Prostate gland (tissue), 2 donors: ENCODE results near the gene GSTM4. TPM values are rescaled to one million over a fixed set of nuclear protein-coding genes. Genes with fewer than 3 reads are reported as not detected.
"Not testable (repeated sequence)": the region's sequence is repeated elsewhere in the genome, so short reads cannot be mapped to it uniquely, and the experiment has no call there.

Experiments
- DNase-seq: peaks from one replicate; pipeline ENCODE4 v3.0.0-alpha.2; 2019; ENCODE audit warnings: low spot score
- H3K27ac ChIP-seq, 2 donors: fragments of 200-600 bp; sonication (generic); 2 replicates each; pipeline ENCODE4 v1.5.1; 2017 to 2019
- H3K27me3 ChIP-seq: fragments of 200-600 bp; sonication (generic); replicated peaks from 2 replicates; pipeline ENCODE4 v1.5.1; 2019; ENCODE audit not compliant: insufficient read depth
- H3K36me3 ChIP-seq, 2 donors: fragments of 200-600 bp; sonication (generic); 1 replicate in 1 of 2; 2 replicates in 1 of 2; pipeline versions ENCODE4 v1.5.1 to v1.8.1; 2017 to 2019
- H3K4me1 ChIP-seq: fragments of 200-600 bp; sonication (generic); replicated peaks from 2 replicates; pipeline ENCODE4 v1.5.1; 2019
- H3K4me3 ChIP-seq, 2 donors: fragments of 200-600 bp; sonication (generic); 2 replicates each; pipeline ENCODE4 v1.5.1; 2017 to 2019
- H3K9me3 ChIP-seq: fragments of 200-600 bp; sonication (generic); 2 replicates; pipeline ENCODE4 v1.5.1; 2017
- POLR2A ChIP-seq: fragments of 450-650 bp; IDR thresholded peaks from one replicate; pipeline ENCODE4 v1.6.1; 2016; ENCODE audit warnings: antibody characterized with exemption, mild to moderate bottlenecking
- POLR2AphosphoS5 ChIP-seq: sonication (generic); formaldehyde crosslinking; IDR thresholded peaks from one replicate; pipeline ENCODE4 v1.6.1; 2017; ENCODE audit warnings: antibody characterized with exemption
- WGBS: methylation state at CpG from one replicate; pipeline ENCODE4 v1.1.5; 2018; 5-methylcytosine and 5-hydroxymethylcytosine counted together
- intact Hi-C: fragments of 100-400 bp; cut with DNase I; formaldehyde crosslinking; loops from one replicate; pipeline ENCODE4 v1.14.2; 2022
- total RNA-seq, 2 donors: library from RNA; depleted of rRNA; stranded (reverse); fragments of >200 nt; gene quantifications; one replicate each; pipeline ENCODE4 v1.1.0, GENCODE V29; 2016
- TF ChIP-seq, protein P1 (sequence below), 4 experiments: fragments of 200-600 bp in 2 of 4; fragments of 450-650 bp in 2 of 4; sonication (generic) in 2 of 4; IDR thresholded peaks; 1 replicate in 3 of 4; 2 replicates in 1 of 4; pipeline ENCODE4 v1.5.1; 2016 to 2019; ENCODE audit warnings: antibody characterized with exemption in 4 of 4, mild to moderate bottlenecking in 2 of 4, moderate library complexity in 2 of 4

The GSTM4 gene
- total RNA-seq, 2 donors from 2014 or later = 26.8 to 56.5 TPM

- Histone ChIP-seq H3K36me3 (peaks cover 0 to 4% of the 10 kb centered on the region in 2 donors), H3K4me3 (no peak overlapping the region), H3K4me1 (no peaks in the 10 kb centered on the region), H3K27me3 (no peaks in the 10 kb centered on the region), H3K9me3 (no peaks in the 10 kb centered on the region), H3K27ac (no peak overlapping the region)
- intact Hi-C loops = no loop called here
- no peak for DNase-seq
- no peak for TF ChIP-seq POLR2A
- TF ChIP-seq, protein P1, sequence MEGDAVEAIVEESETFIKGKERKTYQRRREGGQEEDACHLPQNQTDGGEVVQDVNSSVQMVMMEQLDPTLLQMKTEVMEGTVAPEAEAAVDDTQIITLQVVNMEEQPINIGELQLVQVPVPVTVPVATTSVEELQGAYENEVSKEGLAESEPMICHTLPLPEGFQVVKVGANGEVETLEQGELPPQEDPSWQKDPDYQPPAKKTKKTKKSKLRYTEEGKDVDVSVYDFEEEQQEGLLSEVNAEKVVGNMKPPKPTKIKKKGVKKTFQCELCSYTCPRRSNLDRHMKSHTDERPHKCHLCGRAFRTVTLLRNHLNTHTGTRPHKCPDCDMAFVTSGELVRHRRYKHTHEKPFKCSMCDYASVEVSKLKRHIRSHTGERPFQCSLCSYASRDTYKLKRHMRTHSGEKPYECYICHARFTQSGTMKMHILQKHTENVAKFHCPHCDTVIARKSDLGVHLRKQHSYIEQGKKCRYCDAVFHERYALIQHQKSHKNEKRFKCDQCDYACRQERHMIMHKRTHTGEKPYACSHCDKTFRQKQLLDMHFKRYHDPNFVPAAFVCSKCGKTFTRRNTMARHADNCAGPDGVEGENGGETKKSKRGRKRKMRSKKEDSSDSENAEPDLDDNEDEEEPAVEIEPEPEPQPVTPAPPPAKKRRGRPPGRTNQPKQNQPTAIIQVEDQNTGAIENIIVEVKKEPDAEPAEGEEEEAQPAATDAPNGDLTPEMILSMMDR (IDR thresholded peaks at IDR 0.05) = no peak
- TF ChIP-seq POLR2AphosphoS5 = no peak
- WGBS = 73% methylated on average over 7 of the region's 7 CpGs
These were observed 2.1 kb downstream of the GSTM4 start for GRCh38 chr1:109657970-109658369.

- TF ChIP-seq, protein P1 (IDR thresholded peaks at IDR 0.05) = no peak
- TF ChIP-seq POLR2A (no peak), POLR2AphosphoS5 (no peak)
- H3K36me3 ChIP-seq = peaks cover 0 to 4% of the 10 kb centered on the region in 2 donors
- no peak overlapping the region for H3K4me3 ChIP-seq
- 42% methylated on average over 3 of the region's 3 CpGs for WGBS
- no peak overlapping the region for H3K27ac ChIP-seq
- no peak for DNase-seq
- H3K27me3 ChIP-seq = no peaks in the 10 kb centered on the region
- intact Hi-C loops = no loop called here
- H3K9me3 ChIP-seq = no peaks in the 10 kb centered on the region
- no peaks in the 10 kb centered on the region for H3K4me1 ChIP-seq
These were observed 2.7 kb downstream of the GSTM4 start for GRCh38 chr1:109658533-109659042.

GRCh38 chr1:109659145-109659544, 3.2 kb downstream of the GSTM4 start:
- TF ChIP-seq POLR2AphosphoS5 (no peak), POLR2A (no peak)
- TF ChIP-seq, protein P1 (IDR thresholded peaks at IDR 0.05) = no peak
- no peak for DNase-seq
- Histone ChIP-seq H3K27ac (no peak overlapping the region), H3K36me3 (peaks cover 0 to 4% of the 10 kb centered on the region in 2 donors), H3K9me3 (no peaks in the 10 kb centered on the region), H3K4me1 (no peaks in the 10 kb centered on the region), H3K4me3 (no peak overlapping the region), H3K27me3 (no peaks in the 10 kb centered on the region)
- 46% methylated on average over 2 of the region's 2 CpGs for WGBS
- intact Hi-C loops = no loop called here

GRCh38 chr1:109659997-109660690, 4.2 kb downstream of the GSTM4 start:
- intact Hi-C loops = no loop called here
- H3K27me3 ChIP-seq = no peaks in the 10 kb centered on the region
- peaks cover 0 to 4% of the 10 kb centered on the region in 2 donors for H3K36me3 ChIP-seq
- H3K27ac ChIP-seq = no peak overlapping the region
- no peak overlapping the region for H3K4me3 ChIP-seq
- no peaks in the 10 kb centered on the region for H3K4me1 ChIP-seq
- H3K9me3 ChIP-seq = no peaks in the 10 kb centered on the region
- no peak for DNase-seq
- TF ChIP-seq POLR2A = no peak
- TF ChIP-seq, protein P1 (IDR thresholded peaks at IDR 0.05) = no peak
- no peak for TF ChIP-seq POLR2AphosphoS5
- 63% methylated on average over 5 of the region's 5 CpGs for WGBS

DNA sequence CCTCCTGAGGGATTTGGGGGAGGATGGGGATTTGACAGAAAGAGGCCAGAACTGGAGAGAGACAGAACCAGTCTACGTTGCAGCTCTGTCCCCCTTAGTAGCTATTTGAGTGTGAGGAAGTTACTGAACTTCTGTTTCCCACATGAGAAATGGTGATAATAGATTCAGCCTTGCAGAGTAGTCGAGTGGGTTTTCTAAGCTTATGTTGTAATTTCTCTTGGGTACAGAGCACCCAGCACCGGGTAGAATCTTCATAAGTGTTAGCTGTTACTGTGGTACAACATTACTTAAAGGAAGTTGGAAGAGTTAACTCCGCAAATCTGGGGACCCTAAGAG, 4.8 kb downstream of the GSTM4 start:
- H3K4me3 ChIP-seq, H3K27me3 ChIP-seq, H3K4me1 ChIP-seq, H3K36me3 ChIP-seq, H3K27ac ChIP-seq, H3K9me3 ChIP-seq, DNase-seq, intact Hi-C loops: not testable (repeated sequence)
- 54% methylated on average over 4 of the region's 4 CpGs for WGBS
